Kidney (tissue), 14 donors: Measurements from ENCODE around the gene VPS26C. TPM values are rescaled to one million over a fixed set of nuclear protein-coding genes. Genes with fewer than 3 reads are reported as not detected.

Source experiments
- DNase-seq, 5 donors: peaks; one replicate each; pipeline ENCODE4 v3.0.0-alpha.2; 2013 to 2020
- FAIRE-seq: peaks from 2 replicates; lab custom pipeline; 2012; peaks lifted over from hg19 to GRCh38; lab: Jason Lieb, UNC
- H3K27ac ChIP-seq, 2 donors: one replicate each; pipeline ENCODE4 v1.7.0; 2013; ENCODE audit warnings: low read depth in 2 of 2, low read length in 2 of 2, inconsistent platforms in 1 of 2
- H3K27me3 ChIP-seq: one replicate; pipeline ENCODE4 v1.7.1; 2013; ENCODE audit warnings: low read length, inconsistent platforms; ENCODE audit not compliant: control insufficient read depth, insufficient read depth
- H3K36me3 ChIP-seq, 3 donors: one replicate each; pipeline versions ENCODE4 v1.7.0 to v1.7.1; 2013; ENCODE audit warnings: low read length in 3 of 3, control low read depth in 1 of 3, inconsistent platforms in 1 of 3; ENCODE audit not compliant: insufficient read depth in 3 of 3, control insufficient read depth in 2 of 3
- H3K4me1 ChIP-seq, 3 donors: one replicate each; pipeline versions ENCODE4 v1.7.0 to v1.7.1; 2013; ENCODE audit warnings: low read length in 3 of 3, inconsistent platforms in 1 of 3, low read depth in 1 of 3; ENCODE audit not compliant: control insufficient read depth in 2 of 3, insufficient read depth in 2 of 3
- H3K4me3 ChIP-seq, 3 donors: one replicate each; pipeline versions ENCODE4 v1.7.0 to v1.8.1; 2013; ENCODE audit warnings: low read length in 3 of 3, control low read depth in 1 of 3, inconsistent platforms in 1 of 3
- H3K9ac ChIP-seq, 3 donors: one replicate each; pipeline versions ENCODE4 v1.7.0 to v1.7.1; 2013; ENCODE audit warnings: low read length in 3 of 3, control low read depth in 1 of 3, inconsistent platforms in 1 of 3
- H3K9me3 ChIP-seq, 3 donors: one replicate each; pipeline versions ENCODE4 v1.7.0 to v1.7.1; 2013; ENCODE audit warnings: low read length in 3 of 3, control low read depth in 1 of 3, inconsistent platforms in 1 of 3; ENCODE audit not compliant: control insufficient read depth in 2 of 3, insufficient read depth in 1 of 3
- CTCF ChIP-seq: IDR thresholded peaks from 3 replicates; pipeline ENCODE4 v1.5.1; 2012; ENCODE audit warnings: mild to moderate bottlenecking, moderate library complexity, borderline replicate concordance; ENCODE audit not compliant: insufficient read depth; ENCODE audit errors: extremely low read depth
- intact Hi-C: fragments of 100-400 bp; cut with DNase I; formaldehyde crosslinking; loops from one replicate; pipeline ENCODE4 v1.11.1; 2022
- polyA plus RNA-seq: library from polyadenylated mRNA; stranded (reverse); fragments of 350-450 nt; fragmentation: Illumina TruSeq; extraction: RNeasy Lipid Tissue Mini Kit (QIAGEN cat#74804); gene quantifications from one replicate; pipeline ENCODE4 v1.2.3, GENCODE V29; 2014; ENCODE audit warnings: low read depth, low replicate concordance; ENCODE audit not compliant: insufficient read depth
- total RNA-seq: library from RNA; stranded (reverse); fragmentation: NEBNext Ultra II Directional; extraction: Animal tissue kit (Norgen Biotek cat#: 25700); gene quantifications from one replicate; pipeline ENCODE4 v1.2.1, GENCODE V29; 2021
- donor health status: control.
- donor health status: control.
- donor health status: control.
- donor health status: control.
- donor health status: control.
- donor health status: DM: yes; HTN: yes; CAD: no.
- donor health status: Normal renal cell carcinoma (clear cell type).

VPS26C gene
- total and polyA plus RNA-seq, 2 donors from 2014 or later = 30.0 to 51.8 TPM

- intact Hi-C loops = no loop called here
- peaks cover 7 to 39% (median 16%) of the 10 kb centered on the region in 3 donors for H3K36me3 ChIP-seq
- no peak for DNase-seq
These were observed 82.1 kb downstream of the VPS26C start for GRCh38 chr21:37184784-37185593.

GRCh38 chr21:37183749-37184148, 83.4 kb downstream of the VPS26C start:
- no peak for TF ChIP-seq CTCF
- H3K36me3 ChIP-seq = peaks cover 10 to 39% (median 18%) of the 10 kb centered on the region in 3 donors
- FAIRE-seq = no peak
- no peak for DNase-seq
- no peak overlapping the region for H3K27ac ChIP-seq
- H3K4me3 ChIP-seq = no peak overlapping the region
- no peaks in the 10 kb centered on the region for H3K27me3 ChIP-seq
- no peak overlapping the region for H3K9ac ChIP-seq
- intact Hi-C loops = no loop called here
- no peaks in the 10 kb centered on the region for H3K9me3 ChIP-seq
- H3K4me1 ChIP-seq = no peaks in the 10 kb centered on the region

More at GRCh38 chr21:37184784-37185593, 82.1 kb downstream of the VPS26C start:
- TF ChIP-seq CTCF = no peak
- Histone ChIP-seq H3K4me1 (no peaks in the 10 kb centered on the region), H3K9ac (no peak overlapping the region), H3K27me3 (no peaks in the 10 kb centered on the region), H3K27ac (no peak overlapping the region), H3K4me3 (no peak overlapping the region), H3K9me3 (no peaks in the 10 kb centered on the region)
- FAIRE-seq = no peak

- Histone ChIP-seq H3K4me3 (no peak overlapping the region), H3K27me3 (no peaks in the 10 kb centered on the region), H3K27ac (no peak overlapping the region), H3K9ac (no peak overlapping the region), H3K9me3 (no peaks in the 10 kb centered on the region), H3K4me1 (peaks cover 0 to 4% (median under 1%) of the 10 kb centered on the region in 3 donors), H3K36me3 (peaks cover 10 to 25% (median 16%) of the 10 kb centered on the region in 3 donors)
- no peak for DNase-seq
- FAIRE-seq = no peak
- intact Hi-C loops = no loop called here
- TF ChIP-seq CTCF = no peak
These were observed 84.9 kb downstream of the VPS26C start for GRCh38 chr21:37182222-37182621.
